ENCODE measurements around the gene TFR2. TPM values are rescaled to one million over a fixed set of nuclear protein-coding genes. Genes with fewer than 3 reads are reported as not detected.
A peak's percentile ranks its signal among the peaks of the same experiment; 100 is the strongest.

TFR2 gene
- total and polyA plus RNA-seq, 2 of the 13 experiments (the other 11 are each of a cell fraction or from before 2014, with no cell fraction given) = 36.9 to 64.2 TPM

DNA sequence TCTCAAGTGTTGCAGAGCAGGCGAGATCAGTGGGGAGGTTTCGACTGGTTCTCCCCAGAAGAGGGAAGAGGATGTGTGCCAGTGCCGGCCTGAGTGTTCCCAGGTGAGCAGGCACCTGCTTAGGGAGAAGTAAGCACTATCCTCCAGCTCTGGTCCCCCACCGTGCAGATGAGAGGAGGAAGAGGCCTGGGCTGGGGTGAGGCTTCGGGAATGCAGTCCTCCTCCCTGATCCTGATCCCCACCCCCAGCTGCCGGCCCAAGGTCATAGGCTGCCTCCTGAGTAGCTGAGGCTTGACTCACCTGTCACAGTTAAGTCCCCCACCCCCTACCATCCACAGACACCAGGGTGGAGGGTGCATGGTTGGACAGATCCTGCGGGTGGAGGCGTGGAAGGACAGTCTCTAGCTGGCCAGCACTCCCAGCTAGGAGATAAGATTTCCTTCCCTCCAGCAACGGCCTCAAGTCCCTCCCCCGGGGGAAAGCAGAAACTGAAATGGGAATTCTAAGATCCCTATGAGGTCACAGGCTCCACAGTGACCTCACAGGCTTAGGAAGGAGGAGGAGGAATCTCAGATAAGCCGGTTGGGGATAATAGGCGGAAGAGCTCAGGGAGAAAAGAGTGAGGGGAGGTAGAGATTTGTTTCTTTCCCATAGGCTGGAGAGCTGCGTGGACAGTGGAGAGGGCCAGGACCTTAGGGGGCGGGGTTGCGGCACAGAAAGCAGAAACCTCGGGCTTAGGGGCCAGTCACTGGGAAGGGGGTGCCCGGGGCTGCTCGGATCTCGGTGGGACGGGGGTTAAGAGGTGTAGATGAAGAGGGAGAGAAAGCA lies 56.5 kb downstream of the TFR2 start (continued):
- TF ChIP-seq ZNF672 (CRISPR knock-in tag; IDR thresholded peaks at IDR 0.05) = no peak
- TF ChIP-seq, protein P1, sequence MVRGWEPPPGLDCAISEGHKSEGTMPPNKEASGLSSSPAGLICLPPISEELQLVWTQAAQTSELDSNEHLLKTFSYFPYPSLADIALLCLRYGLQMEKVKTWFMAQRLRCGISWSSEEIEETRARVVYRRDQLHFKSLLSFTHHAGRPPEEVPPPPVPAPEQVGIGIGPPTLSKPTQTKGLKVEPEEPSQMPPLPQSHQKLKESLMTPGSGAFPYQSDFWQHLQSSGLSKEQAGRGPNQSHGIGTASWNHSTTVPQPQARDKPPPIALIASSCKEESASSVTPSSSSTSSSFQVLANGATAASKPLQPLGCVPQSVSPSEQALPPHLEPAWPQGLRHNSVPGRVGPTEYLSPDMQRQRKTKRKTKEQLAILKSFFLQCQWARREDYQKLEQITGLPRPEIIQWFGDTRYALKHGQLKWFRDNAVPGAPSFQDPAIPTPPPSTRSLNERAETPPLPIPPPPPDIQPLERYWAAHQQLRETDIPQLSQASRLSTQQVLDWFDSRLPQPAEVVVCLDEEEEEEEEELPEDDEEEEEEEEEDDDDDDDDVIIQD (CRISPR knock-in tag; IDR thresholded peaks at IDR 0.05; ENCODE audit: low read depth) = no peak
- no peak for TF ChIP-seq ZNF468 (CRISPR knock-in tag; IDR thresholded peaks at IDR 0.05)
- no peak for TF ChIP-seq PHB2 (IDR thresholded peaks at IDR 0.05; ENCODE audit: partially characterized antibody)
- no peak for TF ChIP-seq ZNF205 (CRISPR knock-in tag; IDR thresholded peaks at IDR 0.05)
- TF ChIP-seq ZNF546 (CRISPR knock-in tag; conservative IDR thresholded peaks at IDR 0.05) = no peak
- peak; percentile 82 for TF ChIP-seq ZBTB21 (CRISPR knock-in tag; IDR thresholded peaks at IDR 0.05)
- TF ChIP-seq, protein P2, sequence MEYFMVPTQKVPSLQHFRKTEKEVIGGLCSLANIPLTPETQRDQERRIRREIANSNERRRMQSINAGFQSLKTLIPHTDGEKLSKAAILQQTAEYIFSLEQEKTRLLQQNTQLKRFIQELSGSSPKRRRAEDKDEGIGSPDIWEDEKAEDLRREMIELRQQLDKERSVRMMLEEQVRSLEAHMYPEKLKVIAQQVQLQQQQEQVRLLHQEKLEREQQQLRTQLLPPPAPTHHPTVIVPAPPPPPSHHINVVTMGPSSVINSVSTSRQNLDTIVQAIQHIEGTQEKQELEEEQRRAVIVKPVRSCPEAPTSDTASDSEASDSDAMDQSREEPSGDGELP (IDR thresholded peaks at IDR 0.05; ENCODE audit: borderline replicate concordance, low read depth) = 0 out of 2 replicates have a peak, but pooled peaks have one; percentile 23
- no peak for TF ChIP-seq RBM39 (IDR thresholded peaks at IDR 0.05; ENCODE audit: low read depth, low read length, poor library complexity, severe bottlenecking)
- no peak for TF ChIP-seq SRSF1 (optimal IDR thresholded peaks at IDR 0.05; ENCODE audit: low read depth, low read length)
- no peak for TF ChIP-seq KAT2B (IDR thresholded peaks at IDR 0.05; ENCODE audit: borderline replicate concordance, low read depth, low read length)
- TF ChIP-seq ZNF878 (CRISPR knock-in tag; IDR thresholded peaks at IDR 0.05) = no peak
- TF ChIP-seq, protein P3, sequence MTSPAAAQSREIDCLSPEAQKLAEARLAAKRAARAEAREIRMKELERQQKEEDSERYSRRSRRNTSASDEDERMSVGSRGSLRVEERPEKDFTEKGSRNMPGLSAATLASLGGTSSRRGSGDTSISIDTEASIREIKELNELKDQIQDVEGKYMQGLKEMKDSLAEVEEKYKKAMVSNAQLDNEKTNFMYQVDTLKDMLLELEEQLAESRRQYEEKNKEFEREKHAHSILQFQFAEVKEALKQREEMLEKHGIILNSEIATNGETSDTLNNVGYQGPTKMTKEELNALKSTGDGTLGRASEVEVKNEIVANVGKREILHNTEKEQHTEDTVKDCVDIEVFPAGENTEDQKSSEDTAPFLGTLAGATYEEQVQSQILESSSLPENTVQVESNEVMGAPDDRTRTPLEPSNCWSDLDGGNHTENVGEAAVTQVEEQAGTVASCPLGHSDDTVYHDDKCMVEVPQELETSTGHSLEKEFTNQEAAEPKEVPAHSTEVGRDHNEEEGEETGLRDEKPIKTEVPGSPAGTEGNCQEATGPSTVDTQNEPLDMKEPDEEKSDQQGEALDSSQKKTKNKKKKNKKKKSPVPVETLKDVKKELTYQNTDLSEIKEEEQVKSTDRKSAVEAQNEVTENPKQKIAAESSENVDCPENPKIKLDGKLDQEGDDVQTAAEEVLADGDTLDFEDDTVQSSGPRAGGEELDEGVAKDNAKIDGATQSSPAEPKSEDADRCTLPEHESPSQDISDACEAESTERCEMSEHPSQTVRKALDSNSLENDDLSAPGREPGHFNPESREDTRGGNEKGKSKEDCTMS (CRISPR knock-in tag; conservative IDR thresholded peaks at IDR 0.05) = no peak
- no peak for TF ChIP-seq BHLHE40 (IDR thresholded peaks at IDR 0.05; ENCODE audit: low read length)
- no peak for TF ChIP-seq CENPX (CRISPR knock-in tag; IDR thresholded peaks at IDR 0.05)
- TF ChIP-seq HDAC6 (IDR thresholded peaks at IDR 0.05; ENCODE audit: low read depth, low read length) = no peak
- TF ChIP-seq, protein P4, sequence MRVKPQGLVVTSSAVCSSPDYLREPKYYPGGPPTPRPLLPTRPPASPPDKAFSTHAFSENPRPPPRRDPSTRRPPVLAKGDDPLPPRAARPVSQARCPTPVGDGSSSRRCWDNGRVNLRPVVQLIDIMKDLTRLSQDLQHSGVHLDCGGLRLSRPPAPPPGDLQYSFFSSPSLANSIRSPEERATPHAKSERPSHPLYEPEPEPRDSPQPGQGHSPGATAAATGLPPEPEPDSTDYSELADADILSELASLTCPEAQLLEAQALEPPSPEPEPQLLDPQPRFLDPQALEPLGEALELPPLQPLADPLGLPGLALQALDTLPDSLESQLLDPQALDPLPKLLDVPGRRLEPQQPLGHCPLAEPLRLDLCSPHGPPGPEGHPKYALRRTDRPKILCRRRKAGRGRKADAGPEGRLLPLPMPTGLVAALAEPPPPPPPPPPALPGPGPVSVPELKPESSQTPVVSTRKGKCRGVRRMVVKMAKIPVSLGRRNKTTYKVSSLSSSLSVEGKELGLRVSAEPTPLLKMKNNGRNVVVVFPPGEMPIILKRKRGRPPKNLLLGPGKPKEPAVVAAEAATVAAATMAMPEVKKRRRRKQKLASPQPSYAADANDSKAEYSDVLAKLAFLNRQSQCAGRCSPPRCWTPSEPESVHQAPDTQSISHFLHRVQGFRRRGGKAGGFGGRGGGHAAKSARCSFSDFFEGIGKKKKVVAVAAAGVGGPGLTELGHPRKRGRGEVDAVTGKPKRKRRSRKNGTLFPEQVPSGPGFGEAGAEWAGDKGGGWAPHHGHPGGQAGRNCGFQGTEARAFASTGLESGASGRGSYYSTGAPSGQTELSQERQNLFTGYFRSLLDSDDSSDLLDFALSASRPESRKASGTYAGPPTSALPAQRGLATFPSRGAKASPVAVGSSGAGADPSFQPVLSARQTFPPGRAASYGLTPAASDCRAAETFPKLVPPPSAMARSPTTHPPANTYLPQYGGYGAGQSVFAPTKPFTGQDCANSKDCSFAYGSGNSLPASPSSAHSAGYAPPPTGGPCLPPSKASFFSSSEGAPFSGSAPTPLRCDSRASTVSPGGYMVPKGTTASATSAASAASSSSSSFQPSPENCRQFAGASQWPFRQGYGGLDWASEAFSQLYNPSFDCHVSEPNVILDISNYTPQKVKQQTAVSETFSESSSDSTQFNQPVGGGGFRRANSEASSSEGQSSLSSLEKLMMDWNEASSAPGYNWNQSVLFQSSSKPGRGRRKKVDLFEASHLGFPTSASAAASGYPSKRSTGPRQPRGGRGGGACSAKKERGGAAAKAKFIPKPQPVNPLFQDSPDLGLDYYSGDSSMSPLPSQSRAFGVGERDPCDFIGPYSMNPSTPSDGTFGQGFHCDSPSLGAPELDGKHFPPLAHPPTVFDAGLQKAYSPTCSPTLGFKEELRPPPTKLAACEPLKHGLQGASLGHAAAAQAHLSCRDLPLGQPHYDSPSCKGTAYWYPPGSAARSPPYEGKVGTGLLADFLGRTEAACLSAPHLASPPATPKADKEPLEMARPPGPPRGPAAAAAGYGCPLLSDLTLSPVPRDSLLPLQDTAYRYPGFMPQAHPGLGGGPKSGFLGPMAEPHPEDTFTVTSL (CRISPR knock-in tag; IDR thresholded peaks at IDR 0.05; ENCODE audit: borderline replicate concordance) = no peak
- TF ChIP-seq ELF4 (CRISPR knock-in tag; IDR thresholded peaks at IDR 0.05; ENCODE audit: borderline replicate concordance) = no peak
- no peak for TF ChIP-seq ZNF788 (CRISPR knock-in tag; IDR thresholded peaks at IDR 0.05; ENCODE audit: borderline replicate concordance)
